Bronchial epithelial cell (primary cell): ENCODE results near the gene ANKLE2. TPM values are rescaled to one million over a fixed set of nuclear protein-coding genes. Genes with fewer than 3 reads are reported as not detected.
"Not testable (repeated sequence)": the region's sequence is repeated elsewhere in the genome, so short reads cannot be mapped to it uniquely, and the experiment has no call there.

Experiments
- DNase-seq: peaks from one replicate; pipeline ENCODE4 v3.0.0-alpha.2; 2010; ENCODE audit warnings: low read depth
- FAIRE-seq: peaks from 2 replicates; lab custom pipeline; 2011; peaks lifted over from hg19 to GRCh38; lab: Jason Lieb, UNC
- H3K27me3 ChIP-seq: 2 replicates; pipeline ENCODE4 v1.5.1; 2011; ENCODE audit warnings: low read length; ENCODE audit not compliant: control insufficient read depth, insufficient read depth
- H3K36me3 ChIP-seq: 2 replicates; pipeline ENCODE4 v1.5.1; 2011; ENCODE audit warnings: low read length; ENCODE audit not compliant: control insufficient read depth, insufficient read depth
- H3K4me3 ChIP-seq: 2 replicates; pipeline ENCODE4 v1.5.1; 2011; ENCODE audit warnings: mild to moderate bottlenecking, low read depth, low read length, control low read depth
- total RNA-seq: library from RNA; depleted of rRNA; stranded (reverse); fragments of >200 nt; gene quantifications from 2 replicates; pipeline ENCODE4 v1.2.1, GENCODE V29; 2014
- TF ChIP-seq, protein P1 (sequence below): IDR thresholded peaks from 2 replicates; pipeline ENCODE4 v1.5.1; 2011; ENCODE audit warnings: mild to moderate bottlenecking, moderate library complexity, low read length, control low read depth, inconsistent platforms; ENCODE audit not compliant: insufficient read depth, severe bottlenecking

The ANKLE2 gene
- total RNA-seq, 1 donor from 2014 or later = 71.6 TPM

DNA sequence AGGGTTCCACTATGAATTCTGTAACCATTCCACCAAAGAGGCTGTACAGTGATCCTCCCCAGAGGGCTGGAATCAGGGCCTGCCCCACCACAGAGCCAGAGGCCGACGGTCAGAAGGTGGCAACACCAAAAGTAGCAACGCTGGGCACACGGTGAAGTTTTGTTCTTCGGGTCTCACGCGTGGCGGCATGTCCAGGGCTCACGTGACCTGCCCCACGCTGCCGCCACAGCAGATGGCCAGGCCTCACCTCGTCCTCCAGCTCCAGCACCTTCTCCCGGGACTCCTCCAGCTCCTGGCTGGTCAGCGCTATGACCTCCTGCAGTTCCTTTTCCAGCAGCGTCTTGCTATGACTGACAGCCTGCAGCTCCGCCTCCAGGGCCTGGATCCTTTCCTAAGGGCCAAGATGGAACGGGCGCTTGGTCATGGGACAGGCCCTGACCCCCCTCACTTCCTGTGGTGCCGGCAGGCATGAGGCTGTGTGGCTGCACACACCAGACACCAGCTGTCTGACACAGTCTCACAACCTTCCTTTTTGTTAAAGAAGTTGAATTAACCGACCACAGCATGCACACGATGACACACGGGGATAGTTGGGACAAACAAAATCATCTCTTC lies 22.4 kb upstream of the ANKLE2 start:
- Histone ChIP-seq H3K4me3 (no peak overlapping the region), H3K36me3 (peaks cover 35% of the 10 kb centered on the region), H3K27me3 (no peaks in the 10 kb centered on the region)
- DNase-seq (no peak), FAIRE-seq (no peak)
- TF ChIP-seq, protein P1, sequence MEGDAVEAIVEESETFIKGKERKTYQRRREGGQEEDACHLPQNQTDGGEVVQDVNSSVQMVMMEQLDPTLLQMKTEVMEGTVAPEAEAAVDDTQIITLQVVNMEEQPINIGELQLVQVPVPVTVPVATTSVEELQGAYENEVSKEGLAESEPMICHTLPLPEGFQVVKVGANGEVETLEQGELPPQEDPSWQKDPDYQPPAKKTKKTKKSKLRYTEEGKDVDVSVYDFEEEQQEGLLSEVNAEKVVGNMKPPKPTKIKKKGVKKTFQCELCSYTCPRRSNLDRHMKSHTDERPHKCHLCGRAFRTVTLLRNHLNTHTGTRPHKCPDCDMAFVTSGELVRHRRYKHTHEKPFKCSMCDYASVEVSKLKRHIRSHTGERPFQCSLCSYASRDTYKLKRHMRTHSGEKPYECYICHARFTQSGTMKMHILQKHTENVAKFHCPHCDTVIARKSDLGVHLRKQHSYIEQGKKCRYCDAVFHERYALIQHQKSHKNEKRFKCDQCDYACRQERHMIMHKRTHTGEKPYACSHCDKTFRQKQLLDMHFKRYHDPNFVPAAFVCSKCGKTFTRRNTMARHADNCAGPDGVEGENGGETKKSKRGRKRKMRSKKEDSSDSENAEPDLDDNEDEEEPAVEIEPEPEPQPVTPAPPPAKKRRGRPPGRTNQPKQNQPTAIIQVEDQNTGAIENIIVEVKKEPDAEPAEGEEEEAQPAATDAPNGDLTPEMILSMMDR = no peak

DNA sequence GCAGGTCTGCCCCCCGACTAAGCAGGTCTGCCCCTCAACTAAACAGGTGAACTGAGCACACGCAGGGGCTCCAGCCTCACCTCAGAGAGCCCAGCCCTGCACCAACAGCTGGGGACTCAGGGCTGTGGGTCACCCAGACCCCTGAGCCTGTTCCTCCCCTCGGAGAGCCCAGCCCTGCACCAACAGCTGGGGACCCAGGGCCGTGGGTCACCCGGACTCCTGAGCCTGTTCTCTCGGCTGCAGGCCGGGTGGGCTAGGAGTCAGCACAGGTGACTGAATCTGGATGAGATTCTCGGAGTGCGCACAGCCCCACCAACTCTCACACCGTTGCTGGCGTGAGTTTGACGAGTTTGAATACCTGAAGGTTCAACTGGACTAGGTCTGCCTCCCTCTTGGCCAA lies 20.3 kb upstream of the ANKLE2 start:
- no peaks in the 10 kb centered on the region for H3K27me3 ChIP-seq
- TF ChIP-seq, protein P1 = no peak
- DNase-seq (no peak), FAIRE-seq (no peak)
- no peak overlapping the region for H3K4me3 ChIP-seq
- H3K36me3 ChIP-seq = peaks cover 32% of the 10 kb centered on the region

DNA sequence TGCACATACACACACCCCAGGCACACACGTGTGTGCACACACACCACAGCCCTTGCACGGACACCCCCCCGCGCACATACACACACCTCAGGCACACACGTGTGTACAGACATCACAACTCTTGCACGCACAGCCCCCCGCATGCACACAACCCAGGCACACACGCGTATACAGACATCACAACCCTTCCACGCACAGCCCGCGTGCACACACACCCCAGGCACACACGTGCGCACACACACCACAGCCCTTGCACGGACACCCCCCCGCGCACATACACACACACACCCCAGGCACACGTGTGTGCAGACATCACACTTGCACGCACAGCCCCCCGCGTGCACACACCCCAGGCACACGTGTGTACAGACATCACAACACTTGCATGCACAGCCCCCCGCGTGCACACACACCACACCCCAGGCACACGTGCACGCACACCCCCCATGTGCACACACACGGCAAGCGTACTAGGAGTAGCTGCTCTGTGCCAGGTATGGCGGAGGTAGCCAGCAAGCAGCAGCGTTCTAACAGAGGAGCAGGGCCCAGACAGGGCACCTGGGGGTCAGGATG lies 18.2 kb upstream of the ANKLE2 start:
- no peak for FAIRE-seq
- H3K36me3 ChIP-seq = peaks cover 35% of the 10 kb centered on the region
- DNase-seq = no peak
- H3K4me3 ChIP-seq = no peak overlapping the region
- H3K27me3 ChIP-seq = no peaks in the 10 kb centered on the region
- TF ChIP-seq, protein P1 = no peak

DNA sequence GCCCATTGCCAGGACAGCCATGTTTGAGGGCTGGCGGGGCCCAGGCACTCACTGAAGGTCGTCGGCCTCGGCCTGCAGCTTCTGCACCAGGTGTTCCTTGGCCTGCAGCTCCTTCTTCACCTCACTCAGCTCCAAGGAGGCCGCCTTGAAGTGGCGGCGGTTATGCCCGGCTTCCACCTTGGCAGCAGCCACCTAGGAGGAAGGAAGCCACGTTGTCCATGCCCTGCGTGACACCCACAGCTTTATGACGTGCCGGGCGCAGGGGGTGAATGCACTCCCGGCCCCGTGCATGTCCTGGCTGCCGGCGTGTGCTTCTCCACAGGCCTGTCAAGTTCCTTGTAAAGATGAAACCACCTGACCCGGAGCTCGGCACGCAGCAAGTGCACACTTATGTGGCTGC lies 16.0 kb upstream of the ANKLE2 start:
- FAIRE-seq = no peak
- no peak overlapping the region for H3K4me3 ChIP-seq
- no peaks in the 10 kb centered on the region for H3K27me3 ChIP-seq
- TF ChIP-seq, protein P1 = no peak
- DNase-seq = no peak
- peaks cover 39% of the 10 kb centered on the region for H3K36me3 ChIP-seq

DNA sequence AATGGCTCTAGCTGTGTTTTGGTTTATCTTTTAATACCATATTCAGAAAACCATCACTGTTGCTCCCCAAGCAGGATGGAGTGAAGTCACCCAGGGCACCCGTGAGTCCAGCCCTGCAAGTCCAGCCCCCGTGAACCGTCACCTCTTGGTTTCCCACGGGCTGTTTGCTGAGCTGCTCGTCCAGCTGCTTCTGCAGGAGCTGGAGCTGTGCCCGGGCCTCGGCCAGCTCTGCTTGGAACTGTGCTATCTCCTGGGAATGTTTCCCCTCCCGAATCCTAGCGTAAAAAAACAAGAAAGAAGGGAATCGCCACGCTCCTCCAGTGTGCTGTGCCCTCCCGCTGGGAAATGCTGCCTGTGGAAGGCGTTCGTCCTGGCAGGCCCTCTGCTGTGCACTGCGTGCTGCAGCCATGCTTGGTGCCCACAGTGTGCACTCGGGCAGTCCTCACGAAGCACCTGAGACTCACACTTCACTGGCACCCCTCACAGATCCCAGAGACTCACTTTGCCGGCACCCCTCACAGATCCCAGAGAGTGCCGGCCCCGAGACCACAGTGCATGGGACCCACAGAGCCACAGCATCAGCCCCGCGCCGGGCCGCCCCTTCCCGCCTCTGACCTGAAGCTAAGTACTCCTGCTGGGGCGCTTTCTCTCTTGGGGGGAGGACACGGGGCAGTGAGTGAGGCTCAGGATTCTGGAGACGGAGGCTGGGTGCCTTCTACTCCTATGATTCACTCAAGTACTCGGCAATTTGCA lies 15.4 kb upstream of the ANKLE2 start:
- peaks cover 38% of the 10 kb centered on the region for H3K36me3 ChIP-seq
- TF ChIP-seq, protein P1 = no peak

DNA sequence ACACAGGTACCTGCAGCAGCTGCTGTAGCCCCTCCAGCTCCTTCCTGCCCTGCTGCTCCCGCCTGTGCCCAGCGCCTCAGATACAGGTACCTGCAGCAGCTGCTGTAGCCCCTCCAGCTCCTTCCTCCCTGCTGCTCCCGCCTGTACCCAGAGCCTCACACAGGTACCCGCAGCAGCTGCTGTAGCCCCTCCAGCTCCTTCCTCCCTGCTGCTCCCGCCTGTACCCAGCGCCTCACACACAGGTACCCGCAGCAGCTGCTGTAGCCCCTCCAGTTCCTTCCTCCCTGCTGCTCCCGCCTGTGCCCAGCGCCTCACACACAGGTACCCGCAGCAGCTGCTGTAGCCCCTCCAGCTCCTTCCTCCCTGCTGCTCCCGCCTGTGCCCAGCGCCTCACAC lies 14.6 kb upstream of the ANKLE2 start:
- DNase-seq, H3K4me3 ChIP-seq, FAIRE-seq, H3K27me3 ChIP-seq: not testable (repeated sequence)
- peaks cover 42% of the 10 kb centered on the region for H3K36me3 ChIP-seq

More for the DNA sequence above, 15.4 kb upstream of the ANKLE2 start:
- FAIRE-seq (no peak), DNase-seq (no peak)
- no peaks in the 10 kb centered on the region for H3K27me3 ChIP-seq
- H3K4me3 ChIP-seq = no peak overlapping the region
